Activated CD8-positive, alpha-beta T cell treated with anti-CD3 and anti-CD28 coated beads for 36 hours (primary cell): Measurements from ENCODE around the gene ME3. TPM values are rescaled to one million over a fixed set of nuclear protein-coding genes. Genes with fewer than 3 reads are reported as not detected.

Experiments used
- ATAC-seq: fragments of 200-7000 bp; cut with Tn5 transposase; one replicate; pipeline ENCODE4 v1.10.0; 2021; ENCODE audit warnings: mild to moderate bottlenecking, moderate library complexity
- CTCF ChIA-PET: fragments of 350-600 bp; sonication (Branson Sonifier 250); formaldehyde crosslinking; loops from one replicate; lab custom pipeline; 2021; ENCODE audit warnings: antibody characterized with exemption; lab: Charles Lee
- POLR2A ChIA-PET: fragments of 350-600 bp; sonication (Branson Sonifier 250); formaldehyde crosslinking; loops from one replicate; lab custom pipeline; 2021; ENCODE audit warnings: antibody characterized with exemption; lab: Charles Lee
- DNase-seq: peaks from one replicate; pipeline ENCODE4 v3.0.0-alpha.2; 2020
- H3K27ac Mint-ChIP-seq: one replicate; pipeline ENCODE4 v1.8.0; 2021; ENCODE audit warnings: mild to moderate bottlenecking, mixed read lengths
- H3K27me3 Mint-ChIP-seq: one replicate; pipeline ENCODE4 v1.8.0; 2021; ENCODE audit warnings: mixed read lengths
- H3K36me3 Mint-ChIP-seq: one replicate; pipeline ENCODE4 v1.8.0; 2021; ENCODE audit warnings: low read depth, mixed read lengths
- H3K4me1 Mint-ChIP-seq: one replicate; pipeline ENCODE4 v1.8.0; 2021; ENCODE audit warnings: low read depth, mixed read lengths
- H3K4me3 Mint-ChIP-seq: one replicate; pipeline ENCODE4 v1.8.0; 2021; ENCODE audit warnings: mild to moderate bottlenecking, moderate library complexity, mixed read lengths
- H3K9me3 Mint-ChIP-seq: one replicate; pipeline ENCODE4 v1.8.0; 2021; ENCODE audit warnings: mixed read lengths
- intact Hi-C: fragments of 100-400 bp; cut with micrococcal nuclease; formaldehyde crosslinking; loops from one replicate; pipeline ENCODE4 v1.10.0; 2022
- total RNA-seq, 2 experiments: library from RNA; stranded (reverse); gene quantifications; one replicate each; pipeline ENCODE4 v1.2.3, GENCODE V29; 2021
- TF ChIP-seq, protein P1 (sequence below): fragments of 200-600 bp; IDR thresholded peaks from one replicate; pipeline ENCODE4 v1.8.0; 2022; ENCODE audit warnings: antibody characterized with exemption, mild to moderate bottlenecking

ME3 gene
- total RNA-seq, 2 experiments from 2014 or later = 5.0 to 6.2 TPM

DNA sequence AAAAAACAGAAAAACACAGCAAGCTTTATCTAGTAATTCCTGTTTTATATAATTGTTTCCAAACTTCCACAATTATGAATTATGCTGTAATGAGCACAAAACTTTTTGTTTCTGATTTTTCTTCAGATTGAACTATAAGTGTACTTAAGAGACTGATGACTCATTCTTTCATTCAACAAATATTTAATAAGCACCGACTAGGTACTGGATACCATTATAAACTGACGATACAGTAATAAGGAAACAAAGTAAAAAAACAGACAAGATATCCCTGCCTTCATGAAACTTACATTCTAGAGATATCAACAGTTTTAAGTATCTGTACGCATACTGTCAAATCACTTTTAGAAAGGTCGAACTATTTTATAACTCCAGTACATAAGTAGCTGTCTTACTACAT, 78.6 kb downstream of the ME3 start:
- peaks cover 28% of the 10 kb centered on the region for H3K4me1 Mint-ChIP-seq
- intact Hi-C loops = loop anchor here (5.0 kb wide), 1 partner anchor 137 kb away; no protein-coding TSS in a partner anchor
- ChIA-PET POLR2A (no interaction called here), CTCF (interaction anchor here (1.7 to 5.6 kb wide), 2 partner anchors 15 to 739 kb away, joined by 6 to 39 read pairs; partner anchors contain the start of gene CCDC83)
- no peak overlapping the region for H3K4me3 Mint-ChIP-seq
- peaks cover 2% of the 10 kb centered on the region for H3K36me3 Mint-ChIP-seq
- TF ChIP-seq, protein P1, sequence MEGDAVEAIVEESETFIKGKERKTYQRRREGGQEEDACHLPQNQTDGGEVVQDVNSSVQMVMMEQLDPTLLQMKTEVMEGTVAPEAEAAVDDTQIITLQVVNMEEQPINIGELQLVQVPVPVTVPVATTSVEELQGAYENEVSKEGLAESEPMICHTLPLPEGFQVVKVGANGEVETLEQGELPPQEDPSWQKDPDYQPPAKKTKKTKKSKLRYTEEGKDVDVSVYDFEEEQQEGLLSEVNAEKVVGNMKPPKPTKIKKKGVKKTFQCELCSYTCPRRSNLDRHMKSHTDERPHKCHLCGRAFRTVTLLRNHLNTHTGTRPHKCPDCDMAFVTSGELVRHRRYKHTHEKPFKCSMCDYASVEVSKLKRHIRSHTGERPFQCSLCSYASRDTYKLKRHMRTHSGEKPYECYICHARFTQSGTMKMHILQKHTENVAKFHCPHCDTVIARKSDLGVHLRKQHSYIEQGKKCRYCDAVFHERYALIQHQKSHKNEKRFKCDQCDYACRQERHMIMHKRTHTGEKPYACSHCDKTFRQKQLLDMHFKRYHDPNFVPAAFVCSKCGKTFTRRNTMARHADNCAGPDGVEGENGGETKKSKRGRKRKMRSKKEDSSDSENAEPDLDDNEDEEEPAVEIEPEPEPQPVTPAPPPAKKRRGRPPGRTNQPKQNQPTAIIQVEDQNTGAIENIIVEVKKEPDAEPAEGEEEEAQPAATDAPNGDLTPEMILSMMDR = no peak
- DNase-seq = no peak
- H3K9me3 Mint-ChIP-seq = no peaks in the 10 kb centered on the region
- ATAC-seq = no peak
- H3K27me3 Mint-ChIP-seq = no peaks in the 10 kb centered on the region
- no peak overlapping the region for H3K27ac Mint-ChIP-seq

DNA sequence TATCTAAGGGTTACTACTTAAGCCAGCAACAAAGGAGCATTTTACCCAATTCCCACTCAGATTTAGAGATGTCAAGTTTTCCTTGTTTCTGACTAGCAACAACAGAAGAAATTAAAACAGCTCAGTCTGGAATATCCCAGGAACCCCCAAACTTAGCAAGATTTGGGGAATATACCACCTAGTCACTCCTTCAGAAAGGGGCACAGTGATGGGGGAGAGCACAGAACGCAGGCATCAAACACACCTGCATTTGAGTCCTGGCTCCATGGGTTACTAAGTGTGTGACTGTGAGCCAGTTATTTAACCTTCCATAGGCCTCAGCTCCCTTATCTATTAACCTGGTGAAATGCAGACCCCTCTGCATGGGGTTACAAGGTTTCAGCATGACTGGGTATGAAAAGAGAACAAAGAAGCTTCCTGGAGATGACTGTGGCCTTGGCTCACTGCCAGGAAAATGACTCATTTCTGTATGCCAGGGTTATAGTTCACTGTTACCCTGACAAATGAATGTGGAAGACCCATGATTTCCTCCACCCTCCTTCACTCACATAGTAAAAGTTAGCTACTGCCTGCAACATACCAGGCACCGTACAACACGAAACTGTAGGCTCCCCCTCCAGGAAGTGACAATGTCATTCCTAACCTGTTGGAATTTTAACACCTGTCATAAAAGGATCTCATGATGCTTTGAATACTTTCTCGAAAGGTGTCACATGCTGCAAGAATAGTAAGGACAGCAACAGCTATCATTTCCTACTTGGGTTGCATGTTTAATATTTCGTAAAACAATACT, 79.6 kb downstream of the ME3 start:
- ChIA-PET CTCF (interaction anchor here (1.7 to 2.1 kb wide), 2 partner anchors 16 to 738 kb away, joined by 6 to 17 read pairs; partner anchors contain the start of gene CCDC83), POLR2A (interaction anchor here (0.7 to 1.0 kb wide), 3 partner anchors 10 to 840 kb away, joined by 3 read pairs; no protein-coding TSS in a partner anchor)
- DNase-seq = peak; percentile 97
- H3K27ac Mint-ChIP-seq = peak overlapping the region; percentile 67
- peak; percentile 97 for ATAC-seq
- H3K9me3 Mint-ChIP-seq = no peaks in the 10 kb centered on the region
- H3K4me1 Mint-ChIP-seq = peaks cover 28% of the 10 kb centered on the region
- H3K27me3 Mint-ChIP-seq = no peaks in the 10 kb centered on the region
- peaks cover 2% of the 10 kb centered on the region for H3K36me3 Mint-ChIP-seq
- no peak overlapping the region for H3K4me3 Mint-ChIP-seq
- intact Hi-C loops = loop anchor here (5.0 kb wide), 1 partner anchor 136 kb away; no protein-coding TSS in a partner anchor
- TF ChIP-seq, protein P1 = no peak

DNA sequence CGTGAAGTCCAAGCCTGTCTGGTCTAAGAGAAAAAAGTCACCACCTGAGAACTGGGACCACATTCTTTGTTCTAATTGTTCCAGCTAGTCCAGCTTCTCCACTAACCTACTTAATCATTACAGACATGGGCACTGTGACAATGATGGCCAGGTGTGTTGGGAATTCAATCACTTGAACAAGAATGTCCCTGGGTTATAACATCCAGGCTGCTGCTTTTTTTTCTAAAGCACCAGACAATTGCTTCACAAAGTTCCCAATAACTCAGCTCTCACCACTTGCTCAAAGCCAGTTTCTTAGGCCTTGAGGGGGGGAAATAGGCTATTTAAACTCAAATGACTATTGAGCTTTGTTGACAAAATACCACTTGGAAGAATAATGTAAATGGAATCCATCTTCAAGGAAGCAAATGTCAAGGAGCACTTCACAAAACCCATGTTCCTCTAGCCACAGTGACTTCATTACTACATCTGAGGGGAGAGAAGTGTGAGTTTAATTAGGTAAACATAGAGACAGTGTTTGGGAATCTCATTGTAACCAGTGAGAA, 80.3 kb downstream of the ME3 start:
- ATAC-seq (no peak), DNase-seq (no peak)
- H3K4me1 Mint-ChIP-seq = peaks cover 28% of the 10 kb centered on the region
- intact Hi-C loops = loop anchor here (5.0 kb wide), 1 partner anchor 135 kb away; no protein-coding TSS in a partner anchor
- H3K4me3 Mint-ChIP-seq = no peak overlapping the region
- CTCF ChIA-PET = interaction anchor here (1.7 to 2.1 kb wide), 2 partner anchors 17 to 737 kb away, joined by 6 to 17 read pairs; partner anchors contain the start of gene CCDC83
- H3K27ac Mint-ChIP-seq = peak overlapping the region; percentile 67
- no peaks in the 10 kb centered on the region for H3K27me3 Mint-ChIP-seq
- H3K9me3 Mint-ChIP-seq = no peaks in the 10 kb centered on the region
- TF ChIP-seq, protein P1 = no peak
- POLR2A ChIA-PET = interaction anchor here (0.7 to 0.8 kb wide), 2 partner anchors 9 to 27 kb away, joined by 3 read pairs; no protein-coding TSS in a partner anchor
- peaks cover 2% of the 10 kb centered on the region for H3K36me3 Mint-ChIP-seq

DNA sequence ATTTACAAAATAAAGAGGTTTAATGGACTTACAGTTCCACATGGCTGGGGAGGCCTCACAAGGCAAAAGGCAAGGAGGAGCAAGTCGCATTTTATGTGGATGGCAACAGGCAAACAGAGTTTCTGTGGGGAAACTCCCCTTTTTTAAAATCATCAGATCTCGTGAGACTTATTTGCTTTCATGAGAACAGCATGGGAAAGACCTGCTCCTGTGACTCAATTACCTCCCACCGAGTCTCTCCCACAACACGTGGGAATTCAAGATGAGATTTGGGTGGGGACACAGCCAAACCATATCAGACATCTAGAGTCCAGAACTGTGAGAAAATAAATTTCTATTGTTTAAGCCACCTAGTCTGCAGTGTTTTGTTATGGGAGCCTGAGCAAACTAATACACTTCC, 80.8 kb downstream of the ME3 start:
- intact Hi-C loops = loop anchor here (5.0 kb wide), 1 partner anchor 134 kb away; no protein-coding TSS in a partner anchor
- DNase-seq (no peak), ATAC-seq (no peak)
- Mint-ChIP-seq H3K36me3 (peaks cover 2% of the 10 kb centered on the region), H3K27ac (no peak overlapping the region), H3K27me3 (no peaks in the 10 kb centered on the region), H3K9me3 (no peaks in the 10 kb centered on the region), H3K4me3 (no peak overlapping the region), H3K4me1 (peaks cover 28% of the 10 kb centered on the region)
- ChIA-PET POLR2A (no interaction called here), CTCF (interaction anchor here (2.1 kb wide), 1 partner anchor 17 kb away, joined by 17 read pairs; no protein-coding TSS in a partner anchor)
- TF ChIP-seq, protein P1 = no peak
